ENCODE data around the gene CD48.
"Not testable (repeated sequence)": the region's sequence is repeated elsewhere in the genome, so short reads cannot be mapped to it uniquely, and the experiment has no call there.

DNA sequence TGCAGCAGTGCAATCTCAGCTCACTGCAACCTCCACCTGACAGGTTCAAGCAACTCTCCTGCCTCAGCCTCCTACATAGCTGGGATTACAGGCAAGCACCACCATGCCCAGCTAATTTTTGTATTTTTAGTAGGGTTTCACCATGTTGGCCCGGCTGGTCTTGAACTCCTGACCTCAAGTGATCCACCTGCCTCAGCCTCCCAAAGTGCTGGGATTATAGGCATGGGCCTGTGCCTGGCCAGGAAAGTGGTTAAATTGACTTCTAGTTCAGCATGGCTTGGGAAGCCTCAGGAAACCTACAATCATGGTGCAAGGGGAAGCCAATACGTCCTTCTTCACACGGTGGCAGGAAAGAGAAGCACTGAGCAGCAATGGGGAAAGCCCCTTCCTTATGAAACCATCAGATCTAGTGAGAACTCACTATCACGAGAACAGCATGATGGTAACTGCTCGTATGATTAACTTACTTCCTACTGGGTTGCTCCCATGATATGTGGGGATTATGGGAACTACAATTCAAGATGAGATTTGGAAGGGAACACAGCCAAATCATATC lies 981 bp upstream of the CD48 start:
- TF ChIP-seq, protein P1, sequence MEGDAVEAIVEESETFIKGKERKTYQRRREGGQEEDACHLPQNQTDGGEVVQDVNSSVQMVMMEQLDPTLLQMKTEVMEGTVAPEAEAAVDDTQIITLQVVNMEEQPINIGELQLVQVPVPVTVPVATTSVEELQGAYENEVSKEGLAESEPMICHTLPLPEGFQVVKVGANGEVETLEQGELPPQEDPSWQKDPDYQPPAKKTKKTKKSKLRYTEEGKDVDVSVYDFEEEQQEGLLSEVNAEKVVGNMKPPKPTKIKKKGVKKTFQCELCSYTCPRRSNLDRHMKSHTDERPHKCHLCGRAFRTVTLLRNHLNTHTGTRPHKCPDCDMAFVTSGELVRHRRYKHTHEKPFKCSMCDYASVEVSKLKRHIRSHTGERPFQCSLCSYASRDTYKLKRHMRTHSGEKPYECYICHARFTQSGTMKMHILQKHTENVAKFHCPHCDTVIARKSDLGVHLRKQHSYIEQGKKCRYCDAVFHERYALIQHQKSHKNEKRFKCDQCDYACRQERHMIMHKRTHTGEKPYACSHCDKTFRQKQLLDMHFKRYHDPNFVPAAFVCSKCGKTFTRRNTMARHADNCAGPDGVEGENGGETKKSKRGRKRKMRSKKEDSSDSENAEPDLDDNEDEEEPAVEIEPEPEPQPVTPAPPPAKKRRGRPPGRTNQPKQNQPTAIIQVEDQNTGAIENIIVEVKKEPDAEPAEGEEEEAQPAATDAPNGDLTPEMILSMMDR (IDR thresholded peaks at IDR 0.05) = not testable (repeated sequence)
- TF ChIP-seq POLR2AphosphoS5, POLR2A (IDR thresholded peaks at IDR 0.05): not testable (repeated sequence)
